H1 (cell line): ENCODE data around the gene CASP9. TPM values are rescaled to one million over a fixed set of nuclear protein-coding genes. Genes with fewer than 3 reads are reported as not detected.

Source experiments
- CTCF ChIA-PET: fragments of 300-600 bp; sonication (Branson Sonifier 250); formaldehyde crosslinking; loops from one replicate; lab custom pipeline; 2021; ENCODE audit not compliant: partially characterized antibody; lab: Charles Lee
- POLR2A ChIA-PET: fragments of 300-600 bp; sonication (Branson Sonifier 250); formaldehyde crosslinking; loops from one replicate; lab custom pipeline; 2021; ENCODE audit warnings: inconsistent platforms; ENCODE audit not compliant: partially characterized antibody; lab: Charles Lee
- DNase-seq, 2 experiments: peaks; one replicate each; pipeline versions ENCODE4 v3.0.0 to v3.0.0-alpha.2; 2010 to 2022; ENCODE audit warnings: low spot score in 2 of 2, low read depth in 1 of 2, mixed read lengths in 1 of 2
- FAIRE-seq: peaks from 2 replicates; lab custom pipeline; 2011; peaks lifted over from hg19 to GRCh38; lab: Jason Lieb, UNC
- H2AFZ ChIP-seq: 2 replicates; pipeline ENCODE4 v1.8.1; 2012; ENCODE audit warnings: low read length, inconsistent platforms
- H2AK5ac ChIP-seq: 2 replicates; pipeline ENCODE4 v1.6.1; 2013; ENCODE audit warnings: low read depth, low read length
- H2BK120ac ChIP-seq: replicated peaks from 2 replicates; pipeline ENCODE3; 2013; ENCODE audit warnings: low read depth, low read length, inconsistent platforms
- H2BK12ac ChIP-seq: 2 replicates; pipeline ENCODE4 v1.6.1; 2013; ENCODE audit warnings: low read depth, low read length
- H2BK15ac ChIP-seq: 2 replicates; pipeline ENCODE4 v1.6.1; 2013; ENCODE audit warnings: low read length
- H2BK20ac ChIP-seq: 2 replicates; pipeline ENCODE4 v1.6.1; 2013; ENCODE audit warnings: low read length
- H2BK5ac ChIP-seq: 2 replicates; pipeline ENCODE4 v1.6.1; 2013; ENCODE audit warnings: low read depth, low read length
- H3K14ac ChIP-seq: 2 replicates; pipeline ENCODE4 v1.6.1; 2013; ENCODE audit warnings: inconsistent platforms; ENCODE audit not compliant: insufficient read length
- H3K18ac ChIP-seq: 2 replicates; pipeline ENCODE4 v1.6.1; 2013; ENCODE audit warnings: low read length; ENCODE audit errors: extremely low read depth
- H3K23ac ChIP-seq: 2 replicates; pipeline ENCODE4 v1.6.1; 2013; ENCODE audit warnings: inconsistent platforms; ENCODE audit not compliant: insufficient read length
- H3K23me2 ChIP-seq: 2 replicates; pipeline ENCODE4 v1.6.1; 2013; ENCODE audit warnings: low read depth, low read length
- H3K27ac ChIP-seq: 2 replicates; pipeline ENCODE4 v1.6.1; 2011; ENCODE audit warnings: low read depth, low read length, inconsistent platforms
- H3K27me3 ChIP-seq, 4 experiments: replicated peaks in 1 of 4; 1 replicate in 1 of 4; 2 replicates in 3 of 4; pipeline versions ENCODE4 v1.6.1 to v1.8.1; 2011 to 2013; ENCODE audit warnings: low read length in 3 of 4, mild to moderate bottlenecking in 3 of 4, inconsistent platforms in 2 of 4, mixed read lengths in 2 of 4, moderate library complexity in 1 of 4; ENCODE audit not compliant: control insufficient read depth in 3 of 4, insufficient read depth in 3 of 4; ENCODE audit errors: extremely low read depth in 1 of 4
- H3K36me3 ChIP-seq, 4 experiments: 2 replicates each; pipeline versions ENCODE4 v1.6.1 to v1.8.1; 2011 to 2013; ENCODE audit warnings: mild to moderate bottlenecking in 4 of 4, low read length in 3 of 4, moderate library complexity in 2 of 4, control low read depth in 1 of 4, inconsistent platforms in 1 of 4; ENCODE audit not compliant: insufficient read depth in 4 of 4, control insufficient read depth in 2 of 4
- H3K4ac ChIP-seq: replicated peaks from 2 replicates; pipeline ENCODE3; 2013; ENCODE audit warnings: low read length, low read depth, mixed read lengths, inconsistent platforms; ENCODE audit not compliant: insufficient read length
- H3K4me1 ChIP-seq, 4 experiments: replicated peaks in 1 of 4; 1 replicate in 1 of 4; 2 replicates in 3 of 4; pipeline versions ENCODE4 v1.6.1 to v1.8.1; 2011 to 2013; ENCODE audit warnings: low read length in 3 of 4, inconsistent platforms in 2 of 4, mixed read lengths in 1 of 4; ENCODE audit not compliant: insufficient read depth in 4 of 4, control insufficient read depth in 3 of 4
- H3K4me2 ChIP-seq, 2 experiments: 2 replicates each; pipeline versions ENCODE4 v1.6.1 to v1.8.1; 2011 to 2013; ENCODE audit warnings: low read depth in 2 of 2, low read length in 2 of 2, control low read depth in 1 of 2, inconsistent platforms in 1 of 2, mild to moderate bottlenecking in 1 of 2; ENCODE audit not compliant: insufficient read depth in 1 of 2
- H3K4me3 ChIP-seq, 4 experiments: fragments of 200-600, 300-600 bp in 1 of 4; sonication (generic), shearing (Covaris generic), sonication (Bioruptor Twin) in 1 of 4; 2 replicates each; pipeline versions ENCODE4 v1.5.1 to v1.8.1; 2011 to 2016; ENCODE audit warnings: low read length in 4 of 4, low read depth in 3 of 4, control low read depth in 2 of 4, inconsistent platforms in 2 of 4, mild to moderate bottlenecking in 2 of 4, mixed read lengths in 1 of 4, moderate library complexity in 1 of 4; ENCODE audit not compliant: insufficient read depth in 2 of 4; ENCODE audit errors: extremely low read depth in 1 of 4
- H3K56ac ChIP-seq: replicated peaks from 2 replicates; pipeline ENCODE3; 2013; ENCODE audit warnings: low read depth, mild to moderate bottlenecking, mixed read lengths, low read length, inconsistent platforms; ENCODE audit not compliant: insufficient read length
- H3K79me1 ChIP-seq: 2 replicates; pipeline ENCODE4 v1.6.1; 2013; ENCODE audit warnings: low read depth, low read length, control low read depth
- H3K79me2 ChIP-seq, 2 experiments: 2 replicates each; pipeline versions ENCODE4 v1.6.1 to v1.8.1; 2012 to 2013; ENCODE audit warnings: low read length in 2 of 2, mild to moderate bottlenecking in 2 of 2, inconsistent platforms in 1 of 2; ENCODE audit not compliant: insufficient read depth in 2 of 2, control insufficient read depth in 1 of 2
- H3K9ac ChIP-seq, 4 experiments: replicated peaks in 1 of 4; 1 replicate in 1 of 4; 2 replicates in 3 of 4; pipeline versions ENCODE4 v1.6.1 to v1.8.1; 2011 to 2013; ENCODE audit warnings: low read depth in 3 of 4, low read length in 3 of 4, control low read depth in 2 of 4, mild to moderate bottlenecking in 2 of 4, moderate library complexity in 2 of 4, inconsistent platforms in 1 of 4; ENCODE audit errors: extremely low read depth in 1 of 4
- H3K9me3 ChIP-seq, 2 experiments: 2 replicates each; pipeline versions ENCODE4 v1.6.1 to v1.8.1; 2012 to 2013; ENCODE audit warnings: mild to moderate bottlenecking in 2 of 2, moderate library complexity in 2 of 2, control low read depth in 1 of 2, inconsistent platforms in 1 of 2, low read depth in 1 of 2, low read length in 1 of 2, mixed read lengths in 1 of 2; ENCODE audit not compliant: insufficient read depth in 2 of 2
- H4K20me1 ChIP-seq, 2 experiments: replicated peaks in 1 of 2; 2 replicates each; pipeline versions ENCODE3 to v1.8.1; 2011 to 2013; ENCODE audit warnings: inconsistent platforms in 2 of 2, low read length in 2 of 2, mild to moderate bottlenecking in 1 of 2; ENCODE audit not compliant: insufficient read depth in 2 of 2, control insufficient read depth in 1 of 2
- H4K5ac ChIP-seq: 2 replicates; pipeline ENCODE4 v1.6.1; 2013; ENCODE audit warnings: low read length, low read depth, mixed read lengths, inconsistent platforms; ENCODE audit not compliant: insufficient read length
- H4K8ac ChIP-seq: 2 replicates; pipeline ENCODE4 v1.8.0; 2013; ENCODE audit warnings: mild to moderate bottlenecking, moderate library complexity, low read length, inconsistent platforms; ENCODE audit not compliant: insufficient read depth; ENCODE audit errors: extremely low read depth
- H4K91ac ChIP-seq: replicated peaks from 2 replicates; pipeline ENCODE3; 2013; ENCODE audit warnings: low read length, mixed read lengths, inconsistent platforms; ENCODE audit not compliant: insufficient read length
- EP300 ChIP-seq, 2 experiments: IDR thresholded peaks; 1 replicate in 1 of 2; 2 replicates in 1 of 2; pipeline ENCODE4 v1.6.1; 2011 to 2012; ENCODE audit warnings: low read depth in 2 of 2, low read length in 2 of 2, mild to moderate bottlenecking in 2 of 2, borderline replicate concordance in 1 of 2, inconsistent platforms in 1 of 2, moderate library complexity in 1 of 2
- KDM5A ChIP-seq: fragments of 200-600 bp; IDR thresholded peaks from 2 replicates; pipeline ENCODE4 v1.7.1; 2012; ENCODE audit warnings: mild to moderate bottlenecking, low read length, inconsistent platforms, mixed read lengths
- PHF8 ChIP-seq: fragments of 200-600 bp; sonication (generic); conservative IDR thresholded peaks from 2 replicates; pipeline ENCODE4 v1.7.1; 2012; ENCODE audit warnings: low read depth, mild to moderate bottlenecking, inconsistent platforms, low read length, moderate library complexity
- RBBP5 ChIP-seq: IDR thresholded peaks from 2 replicates; pipeline ENCODE4 v1.7.1; 2012; ENCODE audit warnings: low read depth, mild to moderate bottlenecking, inconsistent platforms, low read length, moderate library complexity, borderline replicate concordance
- SIRT6 ChIP-seq: IDR thresholded peaks from one replicate; pipeline ENCODE4 v1.7.1; 2012; ENCODE audit warnings: low read length, inconsistent platforms
- TBP ChIP-seq: IDR thresholded peaks from 2 replicates; pipeline ENCODE4 v1.6.1; 2011; ENCODE audit warnings: low read depth, low read length, improper control_type of control experiment
- WGBS, 2 experiments: shearing (Covaris generic) in 1 of 2; methylation state at CpG; one replicate each; pipeline versions ENCODE4 v1.1.6 to v1.1.7; 2013 to 2015; ENCODE audit warnings: low lambda C conversion rate in 2 of 2, mixed read lengths in 2 of 2, inconsistent platforms in 1 of 2, low coverage in 1 of 2, missing lambda C conversion rate in 1 of 2; ENCODE audit not compliant: insufficient replicate concordance in 2 of 2, insufficient coverage in 1 of 2, insufficient read length in 1 of 2; ENCODE audit errors: extremely low coverage in 1 of 2, missing lambda C conversion rate in 1 of 2; 5-methylcytosine and 5-hydroxymethylcytosine counted together
- polyA plus RNA-seq, 7 experiments: library from polyadenylated mRNA; depleted of rRNA in 3 of 7; stranded (reverse) in 5 of 7; unstranded in 2 of 7; fragments of >200 nt in 5 of 7; fragments of 200-250 nt in 2 of 7; gene quantifications; 1 replicate in 5 of 7; 2 replicates in 1 of 7; 4 replicates in 1 of 7; pipeline versions ENCODE4 v1.2.1 to v1.2.3, GENCODE V29; 2011 to 2013; ENCODE audit warnings: missing spikeins in 2 of 7, mixed read lengths in 2 of 7
- total RNA-seq: library from RNA; stranded (reverse); fragmentation: NEBNext Ultra II Directional; extraction: Animal tissue kit (Norgen Biotek cat#: 25700); gene quantifications from 2 replicates; pipeline ENCODE4 v1.2.1, GENCODE V29; 2021
- TF ChIP-seq, protein P1 (sequence below): IDR thresholded peaks from 2 replicates; pipeline ENCODE4 v1.6.1; 2012; ENCODE audit warnings: inconsistent platforms

The CASP9 gene
- total and polyA plus RNA-seq, 2 of the 8 experiments (the other 6 are each of a cell fraction or from before 2014, with no cell fraction given), result 14.8 to 36.3 TPM

DNA sequence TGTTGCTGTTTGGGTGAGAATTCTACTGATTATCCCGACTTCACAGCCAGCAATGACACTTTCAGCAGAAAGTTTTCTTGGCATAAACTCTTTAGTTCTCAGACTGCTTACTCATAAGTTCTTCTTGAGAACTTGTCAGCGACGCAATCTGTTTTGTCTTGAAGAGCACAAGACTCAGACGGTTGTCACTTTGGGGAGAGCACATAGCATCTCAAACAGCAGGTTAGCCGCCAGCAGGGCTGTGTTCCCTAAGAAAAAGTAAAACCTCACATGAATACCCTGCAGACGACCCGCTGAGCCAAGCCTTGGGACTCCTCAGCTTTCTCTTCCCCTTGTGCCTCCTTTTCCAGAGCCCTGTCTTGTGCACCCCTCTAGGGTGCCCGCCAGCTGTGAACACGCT is 49.5 kb upstream of the CASP9 start:
- Histone ChIP-seq H2BK5ac (no peak overlapping the region), H3K9ac (no peak overlapping the region), H3K14ac (no peak overlapping the region), H2BK15ac (no peak overlapping the region), H3K4ac (no peak overlapping the region), H3K36me3 (peaks cover 0 to 17% (median 7%) of the 10 kb centered on the region in 4 experiments; a peak in 5 of 8 replicates), H2BK12ac (no peak overlapping the region), H2BK120ac (no peak overlapping the region), H2BK20ac (no peak overlapping the region), H4K20me1 (peaks cover 0 to 2% of the 10 kb centered on the region in 2 experiments), H3K27ac (no peak overlapping the region), H3K18ac (no peak overlapping the region), H3K4me2 (no peak overlapping the region), H3K4me1 (no peaks in the 10 kb centered on the region), H3K56ac (no peak overlapping the region), H3K23me2 (no peaks in the 10 kb centered on the region), H4K8ac (no peak overlapping the region), H4K5ac (no peak overlapping the region), H3K27me3 (no peaks in the 10 kb centered on the region), H3K79me2 (no peaks in the 10 kb centered on the region), H2AFZ (no peak overlapping the region), H3K79me1 (no peaks in the 10 kb centered on the region), H3K9me3 (no peaks in the 10 kb centered on the region), H3K23ac (no peak overlapping the region), H2AK5ac (no peak overlapping the region), H4K91ac (no peak overlapping the region), H3K4me3 (no peak overlapping the region)
- DNase-seq, result no peak
- whole genome bisulfite sequencing, 2 experiments, result 84% methylated on average over 9 of the region's 9 CpGs; no CpG with 5 or more reads in 1 of the 2 experiments
- POLR2A ChIA-PET, result interaction anchor here (0.6 to 1.5 kb wide), 2 partner anchors 9 to 11 kb away, joined by 3 to 4 read pairs; no protein-coding TSS in a partner anchor
- no peak for FAIRE-seq
- CTCF ChIA-PET, result interaction anchor here (0.9 to 1.4 kb wide), 3 partner anchors 9 to 162 kb away, joined by 3 to 6 read pairs (median 5); no protein-coding TSS in a partner anchor
- TF ChIP-seq EP300 (IDR thresholded peaks at IDR 0.05; ENCODE audit: borderline replicate concordance in 1 of 2, low read depth in 2 of 2, low read length in 2 of 2) (no peak), TBP (no peak), KDM5A (no peak), SIRT6 (no peak), RBBP5 (no peak), PHF8 (no peak)
- TF ChIP-seq, protein P1, sequence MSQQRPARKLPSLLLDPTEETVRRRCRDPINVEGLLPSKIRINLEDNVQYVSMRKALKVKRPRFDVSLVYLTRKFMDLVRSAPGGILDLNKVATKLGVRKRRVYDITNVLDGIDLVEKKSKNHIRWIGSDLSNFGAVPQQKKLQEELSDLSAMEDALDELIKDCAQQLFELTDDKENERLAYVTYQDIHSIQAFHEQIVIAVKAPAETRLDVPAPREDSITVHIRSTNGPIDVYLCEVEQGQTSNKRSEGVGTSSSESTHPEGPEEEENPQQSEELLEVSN, result no peak
